ENCODE measurements around the gene ERI2.
"Not testable (repeated sequence)": the region's sequence is repeated elsewhere in the genome, so short reads cannot be mapped to it uniquely, and the experiment has no call there.

The ERI2 gene

GRCh38 chr16:20768121-20768520, 38.2 kb downstream of the ERI2 start:
- Histone ChIP-seq H2AFZ (ENCODE audit: low read depth, low read length) (no peak overlapping the region), H3K27me3 (ENCODE audit: insufficient read depth, low read length) (no peaks in the 10 kb centered on the region), H3K4me3 (ENCODE audit: low read length) (no peak overlapping the region), H3K4me1 (ENCODE audit: insufficient read depth, low read length) (no peaks in the 10 kb centered on the region), H3K36me3 (ENCODE audit: insufficient read depth, low read length) (no peaks in the 10 kb centered on the region), H3K9me3 (ENCODE audit: low read length) (no peaks in the 10 kb centered on the region)

DNA sequence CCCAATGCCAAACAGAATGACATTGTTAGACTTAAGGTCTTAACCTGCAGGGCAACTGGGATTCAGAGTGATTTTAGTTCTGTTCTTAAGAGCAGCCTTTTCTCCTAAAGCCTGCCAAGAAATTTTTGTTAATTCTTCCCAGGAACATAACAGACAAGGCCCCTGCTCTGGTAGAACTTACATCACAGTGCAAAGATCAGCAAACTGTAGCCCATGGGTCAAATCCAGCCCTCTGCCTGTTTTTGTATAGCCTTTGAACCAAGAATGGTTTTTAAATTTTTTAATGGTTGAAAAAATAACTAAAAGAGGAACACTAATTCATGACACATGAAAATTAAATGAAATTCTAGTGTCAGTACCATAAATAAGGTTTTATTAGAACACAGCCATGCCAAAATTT, 38.7 kb downstream of the ERI2 start:
- no peaks in the 10 kb centered on the region for H3K9me3 ChIP-seq (ENCODE audit: low read length)
- H3K4me1 ChIP-seq (ENCODE audit: insufficient read depth, low read length) = no peaks in the 10 kb centered on the region
- no peak overlapping the region for H2AFZ ChIP-seq (ENCODE audit: low read depth, low read length)
- H3K4me3 ChIP-seq (ENCODE audit: low read length) = no peak overlapping the region
- no peaks in the 10 kb centered on the region for H3K27me3 ChIP-seq (ENCODE audit: insufficient read depth, low read length)
- no peaks in the 10 kb centered on the region for H3K36me3 ChIP-seq (ENCODE audit: insufficient read depth, low read length)

DNA sequence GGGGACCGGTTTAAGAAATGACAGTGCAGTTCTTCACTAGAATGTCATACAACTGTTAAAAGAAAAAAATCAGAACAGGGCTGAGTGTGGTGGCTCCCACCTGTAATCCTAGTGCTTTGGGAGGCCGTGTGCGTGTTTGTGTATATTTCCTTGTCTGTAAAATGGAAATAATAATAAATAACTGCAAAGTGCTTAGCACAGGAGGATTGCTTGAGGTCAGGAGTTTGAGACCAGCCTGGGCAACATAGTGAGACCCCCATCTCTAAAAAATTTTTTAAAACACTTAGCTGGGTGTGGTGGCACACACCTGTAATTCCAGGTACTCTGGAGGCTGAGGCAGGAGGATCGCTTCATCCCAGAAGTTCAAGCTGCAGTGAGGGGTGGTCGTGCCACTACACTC, 40.0 kb downstream of the ERI2 start:
- H3K9me3 ChIP-seq (ENCODE audit: low read length) = no peaks in the 10 kb centered on the region
- no peak overlapping the region for H3K4me3 ChIP-seq (ENCODE audit: low read length)
- no peak overlapping the region for H2AFZ ChIP-seq (ENCODE audit: low read depth, low read length)
- no peaks in the 10 kb centered on the region for H3K4me1 ChIP-seq (ENCODE audit: insufficient read depth, low read length)
- H3K36me3 ChIP-seq (ENCODE audit: insufficient read depth, low read length) = no peaks in the 10 kb centered on the region
- H3K27me3 ChIP-seq (ENCODE audit: insufficient read depth, low read length) = no peaks in the 10 kb centered on the region

DNA sequence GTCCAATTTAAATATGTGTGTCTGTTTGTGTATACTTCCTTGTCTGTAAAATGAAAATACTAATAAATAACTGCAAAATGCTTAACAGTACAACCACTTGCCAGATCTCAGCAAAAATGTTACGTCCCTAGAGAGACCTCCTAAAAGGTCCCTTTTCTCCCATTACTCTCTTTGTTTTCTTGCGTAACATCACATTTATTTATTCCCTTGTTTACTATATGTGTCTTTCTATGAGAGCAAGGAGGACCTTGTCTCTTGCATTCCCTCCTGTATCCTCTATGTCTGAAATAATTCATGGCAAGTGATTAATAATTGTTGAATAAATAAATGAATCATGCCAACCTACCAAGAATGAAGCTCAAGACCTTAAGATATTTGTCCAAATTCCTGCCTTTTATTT, 40.5 kb downstream of the ERI2 start:
- Histone ChIP-seq H2AFZ (ENCODE audit: low read depth, low read length) (no peak overlapping the region), H3K27me3 (ENCODE audit: insufficient read depth, low read length) (no peaks in the 10 kb centered on the region), H3K4me1 (ENCODE audit: insufficient read depth, low read length) (no peaks in the 10 kb centered on the region), H3K9me3 (ENCODE audit: low read length) (no peaks in the 10 kb centered on the region), H3K36me3 (ENCODE audit: insufficient read depth, low read length) (no peaks in the 10 kb centered on the region), H3K4me3 (ENCODE audit: low read length) (no peak overlapping the region)

- not testable (repeated sequence) for H3K9me3 ChIP-seq (ENCODE audit: low read length); H3K4me3 ChIP-seq (ENCODE audit: low read length); H3K27me3 ChIP-seq (ENCODE audit: insufficient read depth, low read length)
Measured at GRCh38 chr16:20764448-20764847, 41.8 kb downstream of the ERI2 start.

GRCh38 chr16:20763461-20764232, 42.6 kb downstream of the ERI2 start, which contains the start of gene ACSM3:
Gene ACSM3 (plus strand): TSS chr16:20764014. CDS start chr16:20770035, 6,021 bp downstream.
- Histone ChIP-seq H3K4me3 (ENCODE audit: low read length) (no peak within 1 kb of the TSS), H3K4me1 (ENCODE audit: insufficient read depth, low read length) (no peaks in the 10 kb centered on the region), H3K9me3 (ENCODE audit: low read length) (no peaks in the 10 kb centered on the region), H3K27me3 (ENCODE audit: insufficient read depth, low read length) (no peaks in the 10 kb centered on the region), H2AFZ (ENCODE audit: low read depth, low read length) (peak within 1 kb of the TSS; percentile 15), H3K36me3 (ENCODE audit: insufficient read depth, low read length) (no peaks in the 10 kb centered on the region)

More at GRCh38 chr16:20764448-20764847, 41.8 kb downstream of the ERI2 start:
- not testable (repeated sequence) for H2AFZ ChIP-seq (ENCODE audit: low read depth, low read length); H3K36me3 ChIP-seq (ENCODE audit: insufficient read depth, low read length); H3K4me1 ChIP-seq (ENCODE audit: insufficient read depth, low read length)

DNA sequence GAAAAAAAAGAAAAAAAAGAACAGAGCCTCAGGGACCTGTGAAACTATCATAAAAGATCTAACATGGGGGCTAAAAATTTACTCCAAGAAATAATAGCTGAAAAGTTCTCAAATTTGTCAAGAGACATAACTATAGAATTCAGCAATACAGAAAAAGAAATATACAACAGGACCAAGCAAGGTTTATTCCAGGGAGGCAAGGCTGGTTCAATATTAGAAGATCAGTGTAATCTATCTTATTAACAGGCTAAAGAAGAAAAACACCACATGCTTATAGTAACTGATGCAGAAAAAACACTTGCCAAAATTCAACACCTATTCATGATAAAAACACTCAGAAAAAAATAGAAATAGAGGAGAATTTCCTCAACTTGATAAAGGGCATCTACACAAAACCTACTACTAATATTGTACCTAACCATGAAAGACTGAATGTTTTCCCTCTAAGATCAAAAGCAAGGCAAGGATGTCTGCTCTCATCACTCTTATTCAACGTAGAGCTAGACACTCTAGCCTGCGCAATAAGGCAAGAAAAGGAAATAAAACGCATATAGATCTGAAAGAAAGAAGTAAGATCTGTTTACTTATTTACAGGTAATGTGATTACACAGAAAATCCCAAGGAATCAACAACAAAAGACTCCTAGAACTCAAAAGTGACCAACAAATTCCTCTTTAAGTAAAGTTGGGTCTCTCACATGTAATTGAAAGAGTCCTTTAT, 43.7 kb downstream of the ERI2 start:
- Histone ChIP-seq H2AFZ (ENCODE audit: low read depth, low read length) (no peak overlapping the region), H3K9me3 (ENCODE audit: low read length) (no peaks in the 10 kb centered on the region), H3K4me1 (ENCODE audit: insufficient read depth, low read length) (no peaks in the 10 kb centered on the region), H3K36me3 (ENCODE audit: insufficient read depth, low read length) (no peaks in the 10 kb centered on the region), H3K4me3 (ENCODE audit: low read length) (no peak overlapping the region), H3K27me3 (ENCODE audit: insufficient read depth, low read length) (no peaks in the 10 kb centered on the region)

- Histone ChIP-seq H2AFZ (ENCODE audit: low read depth, low read length) (no peak overlapping the region), H3K27me3 (ENCODE audit: insufficient read depth, low read length) (no peaks in the 10 kb centered on the region), H3K4me1 (ENCODE audit: insufficient read depth, low read length) (no peaks in the 10 kb centered on the region), H3K9me3 (ENCODE audit: low read length) (no peaks in the 10 kb centered on the region), H3K36me3 (ENCODE audit: insufficient read depth, low read length) (no peaks in the 10 kb centered on the region), H3K4me3 (ENCODE audit: low read length) (no peak overlapping the region)
Measured at GRCh38 chr16:20761175-20761574, 45.1 kb downstream of the ERI2 start.

DNA sequence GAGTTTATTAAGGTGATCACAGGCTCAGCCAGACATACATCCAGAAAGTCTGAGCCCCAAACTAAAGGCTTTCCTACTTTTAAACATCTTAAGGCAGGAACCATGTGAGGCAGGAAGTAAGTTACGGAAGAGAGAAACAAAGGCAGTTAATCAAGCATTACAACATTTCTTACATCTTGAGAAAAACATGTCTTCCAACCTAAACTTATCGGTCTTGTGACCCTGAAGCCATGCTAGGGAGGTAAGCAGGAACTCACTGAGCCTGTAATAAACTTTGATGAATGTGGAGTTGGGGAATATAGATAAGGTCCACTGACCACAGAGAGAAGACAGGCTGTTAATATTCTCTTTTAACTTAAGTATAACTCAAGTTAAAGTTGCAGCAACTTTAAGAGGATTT, 45.9 kb downstream of the ERI2 start:
- Histone ChIP-seq H2AFZ (ENCODE audit: low read depth, low read length) (no peak overlapping the region), H3K4me3 (ENCODE audit: low read length) (no peak overlapping the region), H3K27me3 (ENCODE audit: insufficient read depth, low read length) (no peaks in the 10 kb centered on the region), H3K36me3 (ENCODE audit: insufficient read depth, low read length) (no peaks in the 10 kb centered on the region), H3K4me1 (ENCODE audit: insufficient read depth, low read length) (no peaks in the 10 kb centered on the region), H3K9me3 (ENCODE audit: low read length) (no peaks in the 10 kb centered on the region)

GRCh38 chr16:20755799-20756198, 50.5 kb downstream of the ERI2 start:
- H3K9me3 ChIP-seq (ENCODE audit: low read length); H2AFZ ChIP-seq (ENCODE audit: low read depth, low read length); H3K27me3 ChIP-seq (ENCODE audit: insufficient read depth, low read length); H3K4me3 ChIP-seq (ENCODE audit: low read length); H3K36me3 ChIP-seq (ENCODE audit: insufficient read depth, low read length); H3K4me1 ChIP-seq (ENCODE audit: insufficient read depth, low read length): not testable (repeated sequence)

- H3K36me3 ChIP-seq (ENCODE audit: insufficient read depth, low read length) = no peaks in the 10 kb centered on the region
- no peaks in the 10 kb centered on the region for H3K27me3 ChIP-seq (ENCODE audit: insufficient read depth, low read length)
- H3K9me3 ChIP-seq (ENCODE audit: low read length) = no peaks in the 10 kb centered on the region
- H3K4me1 ChIP-seq (ENCODE audit: insufficient read depth, low read length) = no peaks in the 10 kb centered on the region
- no peak overlapping the region for H3K4me3 ChIP-seq (ENCODE audit: low read length)
- no peak overlapping the region for H2AFZ ChIP-seq (ENCODE audit: low read depth, low read length)
Measured at GRCh38 chr16:20755238-20755637, 51.0 kb downstream of the ERI2 start.

- Histone ChIP-seq H3K27me3 (ENCODE audit: insufficient read depth, low read length) (no peaks in the 10 kb centered on the region), H3K9me3 (ENCODE audit: low read length) (no peaks in the 10 kb centered on the region), H3K36me3 (ENCODE audit: insufficient read depth, low read length) (no peaks in the 10 kb centered on the region), H3K4me3 (ENCODE audit: low read length) (no peak overlapping the region), H3K4me1 (ENCODE audit: insufficient read depth, low read length) (no peaks in the 10 kb centered on the region), H2AFZ (ENCODE audit: low read depth, low read length) (no peak overlapping the region)
Measured at GRCh38 chr16:20753727-20754126, 52.5 kb downstream of the ERI2 start.

- Histone ChIP-seq H2AFZ (ENCODE audit: low read depth, low read length) (no peak overlapping the region), H3K4me1 (ENCODE audit: insufficient read depth, low read length) (no peaks in the 10 kb centered on the region)
Measured at GRCh38 chr16:20750558-20750957, 55.7 kb downstream of the ERI2 start.

More at GRCh38 chr16:20750558-20750957, 55.7 kb downstream of the ERI2 start:
- Histone ChIP-seq H3K27me3 (ENCODE audit: insufficient read depth, low read length) (no peaks in the 10 kb centered on the region), H3K9me3 (ENCODE audit: low read length) (no peaks in the 10 kb centered on the region), H3K36me3 (ENCODE audit: insufficient read depth, low read length) (no peaks in the 10 kb centered on the region), H3K4me3 (ENCODE audit: low read length) (no peak overlapping the region)
